GM03348 (cell line): ENCODE data around the gene SPG7.
"Not testable (repeated sequence)": the region's sequence is repeated elsewhere in the genome, so short reads cannot be mapped to it uniquely, and the experiment has no call there.

ENCODE experiments used
- DNase-seq: peaks from one replicate; pipeline ENCODE4 v3.0.0; 2012; ENCODE audit warnings: low spot score

Gene SPG7

DNA sequence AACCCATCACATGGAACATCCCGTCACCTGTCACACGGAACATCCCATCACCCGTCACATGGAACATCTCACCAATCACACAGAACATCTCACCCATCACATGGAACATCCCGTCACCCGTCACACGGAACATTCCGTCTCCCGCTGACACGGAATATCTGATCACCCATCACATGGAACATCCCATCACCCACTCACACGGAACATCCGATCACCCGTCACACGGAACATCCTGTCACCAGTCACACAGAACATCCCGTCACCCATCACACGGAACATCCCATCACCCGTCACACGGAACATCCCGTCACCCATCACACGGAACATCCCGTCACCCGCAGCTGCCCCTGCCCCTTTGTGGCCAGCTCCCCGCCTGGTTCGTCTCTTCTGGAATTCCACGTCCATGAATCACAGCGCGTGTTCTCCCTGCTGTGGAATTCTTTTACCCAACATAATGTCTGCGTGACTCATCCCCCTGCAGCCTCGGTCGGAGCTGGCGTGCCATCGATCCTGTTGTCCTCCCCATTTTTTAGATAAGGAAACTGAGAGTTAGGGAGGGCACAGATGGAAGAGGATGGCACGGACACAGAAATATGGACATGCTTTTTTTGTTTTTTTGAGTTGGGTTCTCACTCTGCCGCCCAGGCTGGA is 73.0 kb downstream of the SPG7 start:
- peak; percentile 95 for DNase-seq

GRCh38 chr16:89581861-89582563 is 73.8 kb downstream of the SPG7 start:
- DNase-seq, result peak; percentile 57

DNA sequence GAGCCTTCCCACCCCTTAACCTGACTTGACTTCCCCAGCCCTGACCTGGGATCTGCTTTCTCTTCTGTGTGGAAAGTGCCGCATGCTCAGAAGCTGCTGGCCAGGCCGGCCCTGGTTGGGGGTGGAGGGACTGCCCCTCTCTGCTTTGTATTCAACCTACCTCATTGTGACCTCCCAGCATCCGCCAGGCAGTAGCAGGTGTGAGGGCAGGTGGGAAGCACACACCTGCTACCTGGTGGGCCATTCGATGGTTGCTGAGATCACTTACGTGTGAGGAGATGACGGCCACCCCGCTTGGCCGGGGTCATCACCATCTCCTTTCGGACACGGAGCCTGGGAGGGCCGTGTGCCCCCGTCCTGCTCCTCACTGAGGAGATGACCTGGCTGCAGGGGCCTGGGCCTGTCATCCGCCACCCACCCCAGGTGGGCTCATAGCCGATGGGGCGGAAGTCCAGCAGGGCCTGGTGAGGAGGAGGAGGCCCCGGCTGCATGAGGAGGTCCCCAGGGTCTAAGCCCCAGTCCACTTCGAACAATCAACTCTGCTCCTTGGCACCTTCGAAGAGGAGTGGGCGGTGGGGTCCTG is 74.5 kb downstream of the SPG7 start:
- no peak for DNase-seq

DNA sequence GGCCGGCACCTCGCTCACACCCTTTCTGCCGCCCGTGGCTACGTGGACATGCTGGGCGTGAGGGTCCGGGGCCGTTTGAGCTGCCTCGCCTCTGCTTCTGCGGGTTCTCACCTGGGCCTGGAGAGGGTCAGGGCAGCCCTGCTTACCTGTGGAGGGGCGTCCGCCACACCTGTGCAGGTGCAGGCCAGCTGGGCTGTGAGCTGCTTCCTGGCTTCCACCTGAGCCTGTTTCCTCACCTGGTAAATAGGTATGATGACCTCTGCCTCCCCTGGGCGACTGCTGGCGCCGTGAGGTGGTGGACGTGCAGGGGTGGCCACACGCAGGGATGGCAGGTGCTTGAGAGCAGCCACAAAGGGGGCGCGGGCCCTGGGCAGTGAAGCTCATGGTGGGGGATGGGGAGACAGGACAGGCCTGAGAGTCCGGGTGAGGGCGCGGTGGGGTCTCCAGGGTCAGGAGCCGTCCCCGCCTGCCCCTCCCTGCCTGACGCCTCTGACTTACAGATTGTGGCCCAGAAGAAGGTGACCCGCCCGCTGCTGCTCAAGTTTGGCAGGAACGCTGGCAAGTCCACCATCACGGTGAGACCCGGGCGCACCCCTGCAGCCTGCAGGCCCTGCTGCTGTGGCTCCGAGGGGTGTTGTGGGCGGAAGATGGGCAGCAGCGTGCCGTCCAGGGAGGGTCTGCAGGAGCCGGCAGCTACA is 75.1 kb downstream of the SPG7 start:
- no peak for DNase-seq

DNA sequence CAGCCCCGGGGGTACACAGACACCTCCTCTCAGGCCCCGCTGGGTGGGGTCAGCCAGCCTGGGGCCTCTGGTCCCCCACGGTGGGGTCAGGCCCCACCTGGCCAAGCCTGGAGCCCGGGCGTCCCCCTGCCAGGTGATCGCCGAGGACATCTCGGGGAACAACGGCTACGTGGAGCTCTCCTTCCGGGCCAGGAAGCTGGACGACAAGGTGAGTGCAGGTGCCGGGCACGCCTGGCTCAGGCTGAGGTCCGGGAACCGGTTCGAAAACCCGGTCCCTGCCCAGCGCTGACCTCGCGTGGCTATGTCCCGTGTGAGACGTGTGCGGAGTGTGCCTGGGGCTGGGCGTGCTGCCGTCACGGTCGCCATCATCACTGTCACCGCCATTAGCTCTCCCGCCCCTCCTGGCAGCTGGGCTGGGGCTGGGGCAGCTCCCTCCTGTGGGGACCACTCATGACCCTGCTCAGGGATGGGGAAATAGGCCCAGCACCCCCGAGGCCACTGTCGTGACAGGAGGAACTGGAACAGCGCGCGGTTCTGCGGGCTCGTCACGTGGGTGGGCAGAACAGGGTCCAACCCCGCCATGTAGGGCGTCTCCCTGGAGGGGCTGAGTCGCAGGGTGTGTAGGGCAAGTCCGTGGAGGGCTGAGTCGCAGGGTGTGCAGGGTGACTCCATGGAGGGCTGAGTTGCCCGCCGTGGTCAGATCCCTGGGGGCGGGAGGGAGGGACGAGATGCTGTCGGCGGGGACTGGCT is 75.9 kb downstream of the SPG7 start:
- no peak for DNase-seq

- DNase-seq, result no peak
Observed at GRCh38 chr16:89584768-89585549, 76.8 kb downstream of the SPG7 start.

DNA sequence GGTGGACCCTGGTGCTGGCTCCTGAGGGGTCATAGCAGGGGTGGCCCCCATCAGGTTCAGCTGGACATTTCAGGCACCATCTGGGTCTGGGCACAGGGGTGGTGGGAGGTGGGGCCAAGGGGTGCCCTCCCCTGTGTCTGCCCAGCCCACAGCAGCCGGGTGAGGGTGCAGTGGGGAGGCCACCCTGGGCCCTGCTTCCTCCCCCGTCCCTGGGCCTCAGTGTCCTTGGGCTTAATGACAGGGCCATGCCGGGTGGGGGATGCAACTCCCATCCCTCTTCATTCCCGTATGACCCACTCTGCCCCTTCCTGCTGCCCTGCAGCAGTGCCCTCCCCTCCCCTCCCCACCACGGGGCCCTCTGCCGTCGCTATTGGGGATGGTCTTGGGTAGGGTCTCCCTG is 78.0 kb downstream of the SPG7 start:
- no peak for DNase-seq

DNA sequence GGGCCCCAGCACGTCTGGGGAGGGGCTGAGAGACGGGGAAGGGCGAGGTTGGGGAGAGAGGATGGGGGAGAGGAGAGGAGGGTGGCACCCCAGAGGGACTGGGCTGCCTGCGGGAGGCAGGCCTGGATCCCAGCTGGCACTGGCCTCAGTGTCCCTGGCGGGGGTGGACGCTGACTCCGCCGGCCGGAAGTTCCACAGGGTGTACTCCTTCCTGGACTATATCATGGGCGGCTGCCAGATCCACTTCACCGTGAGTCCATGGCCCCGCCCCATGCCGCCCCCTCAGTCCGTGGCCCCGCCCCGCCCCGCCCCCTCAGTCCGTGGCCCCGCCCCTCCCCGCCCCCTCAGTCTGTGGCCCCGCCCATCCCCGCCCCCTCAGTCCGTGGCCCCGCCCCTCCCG is 78.7 kb downstream of the SPG7 start:
- DNase-seq, result peak; percentile 62

DNA sequence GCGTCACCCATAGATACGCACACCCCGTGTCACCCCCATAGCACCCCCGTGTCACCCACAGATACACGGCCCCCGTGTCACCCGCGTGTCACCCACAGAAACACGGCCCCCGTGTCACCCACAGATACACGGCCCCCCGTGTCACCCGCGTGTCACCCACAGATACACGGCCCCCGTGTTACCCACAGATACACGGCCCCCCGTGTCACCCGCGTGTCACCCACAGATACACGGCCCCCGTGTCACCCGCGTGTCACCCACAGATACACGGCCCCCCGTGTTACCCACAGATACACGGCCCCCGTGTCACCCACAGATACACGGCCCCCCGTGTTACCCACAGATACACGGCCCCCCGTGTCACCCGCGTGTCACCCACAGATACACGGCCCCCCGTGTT is 79.5 kb downstream of the SPG7 start:
- DNase-seq, result not testable (repeated sequence)

DNA sequence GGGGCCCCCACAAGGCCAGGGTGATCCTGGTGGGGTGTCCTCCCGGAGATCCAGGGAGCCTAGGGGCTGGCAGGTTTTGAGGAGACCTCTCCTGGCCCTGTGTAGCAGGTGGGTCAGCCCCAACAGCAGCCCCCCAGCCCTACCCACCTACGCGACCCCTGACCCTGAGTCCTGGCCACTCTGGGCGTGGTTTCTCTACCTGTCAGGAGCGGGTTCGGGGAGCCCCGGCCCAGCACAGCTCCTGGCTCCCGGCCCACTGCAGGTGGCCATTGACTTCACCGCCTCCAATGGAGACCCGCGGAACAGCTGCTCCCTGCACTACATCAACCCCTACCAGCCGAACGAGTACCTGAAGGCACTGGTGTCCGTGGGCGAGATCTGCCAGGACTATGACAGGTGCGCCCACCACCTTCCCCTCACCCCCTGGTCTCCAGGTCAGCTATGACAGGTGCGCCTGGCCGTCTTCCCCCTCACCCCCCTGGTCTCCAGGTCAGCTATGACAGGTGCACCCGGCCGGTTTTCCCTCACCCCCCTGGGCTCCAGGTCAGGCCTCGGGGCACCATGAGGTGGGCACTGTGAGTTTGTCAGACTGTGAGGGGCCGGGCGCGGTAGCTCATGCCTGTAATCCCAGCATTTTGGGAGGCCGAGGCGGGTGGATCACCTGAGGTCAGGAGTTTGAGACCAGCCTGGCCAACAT is 80.4 kb downstream of the SPG7 start:
- no peak for DNase-seq

- DNase-seq, result no peak
Observed at GRCh38 chr16:89589241-89589926, 81.2 kb downstream of the SPG7 start.

DNA sequence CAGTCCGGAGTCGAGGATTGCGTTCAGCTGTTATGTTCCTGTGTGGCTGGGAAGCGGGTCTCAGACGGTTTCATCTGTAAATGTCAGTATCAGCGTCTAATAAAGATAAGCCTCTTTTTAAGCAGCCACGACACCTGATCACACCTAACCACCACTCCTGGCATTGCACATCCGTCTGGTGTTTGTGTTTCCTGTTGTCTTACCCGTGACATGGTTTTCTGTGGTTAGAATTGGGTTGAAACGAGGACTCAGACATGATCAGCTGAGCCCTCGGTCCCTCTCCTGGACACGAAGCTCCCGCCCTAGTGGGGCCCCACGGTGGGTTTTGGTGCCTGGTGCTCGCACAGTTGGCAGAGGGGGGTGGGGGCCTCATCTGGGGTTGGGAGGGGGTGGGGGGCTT is 85.6 kb downstream of the SPG7 start:
- no peak for DNase-seq

DNA sequence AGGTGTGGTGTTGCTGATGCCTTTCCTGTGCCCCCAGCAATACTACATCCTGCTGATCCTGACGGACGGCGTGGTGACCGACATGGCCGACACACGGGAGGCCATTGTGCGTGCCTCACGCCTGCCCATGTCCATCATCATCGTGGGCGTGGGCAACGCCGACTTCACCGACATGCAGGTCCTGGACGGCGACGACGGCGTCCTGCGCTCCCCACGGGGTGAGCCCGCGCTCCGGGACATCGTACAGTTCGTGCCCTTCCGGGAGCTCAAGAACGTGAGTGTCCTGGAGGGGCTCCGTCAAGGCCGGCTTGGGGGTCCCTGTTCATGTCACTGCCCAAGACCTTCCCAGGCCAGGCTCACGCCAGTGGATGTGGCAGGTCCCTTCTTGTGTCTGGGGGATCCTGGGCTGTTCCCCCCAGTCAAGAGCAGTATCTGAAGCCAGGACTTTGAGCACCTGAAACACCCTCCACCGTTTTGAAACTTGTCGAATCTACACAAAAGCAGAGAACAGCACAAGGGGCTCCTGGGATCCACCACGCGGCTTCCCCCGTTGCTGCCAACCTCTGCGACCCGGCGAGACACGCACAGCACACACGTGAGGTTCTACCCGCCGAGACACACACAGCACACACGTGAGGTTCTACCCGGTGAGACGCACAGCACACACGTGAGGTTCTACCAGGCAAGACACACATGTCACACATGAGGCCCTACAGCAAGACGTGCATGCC is 87.3 kb downstream of the SPG7 start:
- DNase-seq, result no peak

DNA sequence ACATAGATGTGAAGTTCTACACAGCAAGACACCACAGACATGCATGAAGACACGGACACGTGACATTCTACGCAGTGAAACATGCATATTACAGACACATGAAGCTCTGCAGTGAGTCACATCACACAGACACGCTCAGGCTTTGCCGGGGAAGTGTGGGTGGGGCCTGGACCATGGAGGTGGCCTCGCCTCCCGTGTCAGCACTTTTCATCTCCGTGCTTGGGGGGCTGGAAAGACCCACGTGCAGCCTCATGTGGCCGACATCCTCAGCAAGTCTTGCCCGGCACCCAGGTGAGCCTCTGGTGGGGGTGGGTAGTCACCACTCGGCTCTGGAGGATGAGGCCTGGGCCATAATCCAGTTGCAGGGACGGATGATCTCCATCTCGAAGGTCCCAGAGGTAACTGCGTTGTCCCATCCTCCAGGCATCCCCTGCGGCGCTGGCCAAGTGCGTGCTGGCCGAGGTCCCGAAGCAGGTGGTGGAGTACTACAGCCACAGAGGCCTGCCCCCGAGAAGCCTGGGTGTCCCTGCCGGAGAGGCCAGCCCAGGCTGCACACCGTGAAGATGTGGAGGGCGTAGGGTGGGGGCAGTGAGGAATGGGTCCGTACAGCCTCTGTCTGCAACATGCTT is 88.0 kb downstream of the SPG7 start:
- DNase-seq, result no peak

GRCh38 chr16:89596957-89597649 is 88.9 kb downstream of the SPG7 start:
- DNase-seq, result no peak

- DNase-seq, result peak; percentile 52
Observed at GRCh38 chr16:89598199-89598598, 90.0 kb downstream of the SPG7 start.

- no peak for DNase-seq
Observed at GRCh38 chr16:89599451-89599858, 91.3 kb downstream of the SPG7 start.

DNA sequence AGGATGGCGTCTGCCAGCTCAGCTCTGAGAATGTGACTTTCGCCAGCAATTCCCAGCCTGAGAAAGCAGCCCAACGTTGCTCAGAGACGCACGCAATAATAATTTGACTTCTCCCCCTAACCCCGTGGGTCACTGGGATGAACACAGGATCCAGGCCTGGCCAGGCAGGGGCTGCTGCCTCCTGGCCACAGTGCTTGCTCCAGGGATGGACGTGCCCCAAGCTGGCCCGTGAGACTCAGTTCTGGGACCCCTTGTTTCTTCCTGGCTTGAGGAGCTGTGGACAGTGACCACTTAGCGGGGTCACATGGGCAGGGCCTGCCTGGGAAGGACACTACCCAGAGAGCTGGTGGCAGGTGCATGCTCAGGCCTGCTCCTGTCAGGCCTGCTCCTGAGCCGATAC is 91.7 kb downstream of the SPG7 start:
- no peak for DNase-seq
